H1 (cell line): ENCODE results near the gene LAPTM4A. TPM values are rescaled to one million over a fixed set of nuclear protein-coding genes. Genes with fewer than 3 reads are reported as not detected.

Experiments used
- CTCF ChIA-PET: fragments of 300-600 bp; sonication (Branson Sonifier 250); formaldehyde crosslinking; loops from one replicate; lab custom pipeline; 2021; ENCODE audit not compliant: partially characterized antibody; lab: Charles Lee
- POLR2A ChIA-PET: fragments of 300-600 bp; sonication (Branson Sonifier 250); formaldehyde crosslinking; loops from one replicate; lab custom pipeline; 2021; ENCODE audit warnings: inconsistent platforms; ENCODE audit not compliant: partially characterized antibody; lab: Charles Lee
- DNase-seq, 2 experiments: peaks; one replicate each; pipeline versions ENCODE4 v3.0.0 to v3.0.0-alpha.2; 2010 to 2022; ENCODE audit warnings: low spot score in 2 of 2, low read depth in 1 of 2, mixed read lengths in 1 of 2
- FAIRE-seq: peaks from 2 replicates; lab custom pipeline; 2011; peaks lifted over from hg19 to GRCh38; lab: Jason Lieb, UNC
- H2AFZ ChIP-seq: 2 replicates; pipeline ENCODE4 v1.8.1; 2012; ENCODE audit warnings: low read length, inconsistent platforms
- H2AK5ac ChIP-seq: 2 replicates; pipeline ENCODE4 v1.6.1; 2013; ENCODE audit warnings: low read depth, low read length
- H2BK120ac ChIP-seq: replicated peaks from 2 replicates; pipeline ENCODE3; 2013; ENCODE audit warnings: low read depth, low read length, inconsistent platforms
- H2BK12ac ChIP-seq: 2 replicates; pipeline ENCODE4 v1.6.1; 2013; ENCODE audit warnings: low read depth, low read length
- H2BK15ac ChIP-seq: 2 replicates; pipeline ENCODE4 v1.6.1; 2013; ENCODE audit warnings: low read length
- H2BK20ac ChIP-seq: 2 replicates; pipeline ENCODE4 v1.6.1; 2013; ENCODE audit warnings: low read length
- H2BK5ac ChIP-seq: 2 replicates; pipeline ENCODE4 v1.6.1; 2013; ENCODE audit warnings: low read depth, low read length
- H3K14ac ChIP-seq: 2 replicates; pipeline ENCODE4 v1.6.1; 2013; ENCODE audit warnings: inconsistent platforms; ENCODE audit not compliant: insufficient read length
- H3K18ac ChIP-seq: 2 replicates; pipeline ENCODE4 v1.6.1; 2013; ENCODE audit warnings: low read length; ENCODE audit errors: extremely low read depth
- H3K23ac ChIP-seq: 2 replicates; pipeline ENCODE4 v1.6.1; 2013; ENCODE audit warnings: inconsistent platforms; ENCODE audit not compliant: insufficient read length
- H3K23me2 ChIP-seq: 2 replicates; pipeline ENCODE4 v1.6.1; 2013; ENCODE audit warnings: low read depth, low read length
- H3K27ac ChIP-seq: 2 replicates; pipeline ENCODE4 v1.6.1; 2011; ENCODE audit warnings: low read depth, low read length, inconsistent platforms
- H3K27me3 ChIP-seq, 4 experiments: replicated peaks in 1 of 4; 1 replicate in 1 of 4; 2 replicates in 3 of 4; pipeline versions ENCODE4 v1.6.1 to v1.8.1; 2011 to 2013; ENCODE audit warnings: low read length in 3 of 4, mild to moderate bottlenecking in 3 of 4, inconsistent platforms in 2 of 4, mixed read lengths in 2 of 4, moderate library complexity in 1 of 4; ENCODE audit not compliant: control insufficient read depth in 3 of 4, insufficient read depth in 3 of 4; ENCODE audit errors: extremely low read depth in 1 of 4
- H3K36me3 ChIP-seq, 4 experiments: 2 replicates each; pipeline versions ENCODE4 v1.6.1 to v1.8.1; 2011 to 2013; ENCODE audit warnings: mild to moderate bottlenecking in 4 of 4, low read length in 3 of 4, moderate library complexity in 2 of 4, control low read depth in 1 of 4, inconsistent platforms in 1 of 4; ENCODE audit not compliant: insufficient read depth in 4 of 4, control insufficient read depth in 2 of 4
- H3K4ac ChIP-seq: replicated peaks from 2 replicates; pipeline ENCODE3; 2013; ENCODE audit warnings: low read length, low read depth, mixed read lengths, inconsistent platforms; ENCODE audit not compliant: insufficient read length
- H3K4me1 ChIP-seq, 4 experiments: replicated peaks in 1 of 4; 1 replicate in 1 of 4; 2 replicates in 3 of 4; pipeline versions ENCODE4 v1.6.1 to v1.8.1; 2011 to 2013; ENCODE audit warnings: low read length in 3 of 4, inconsistent platforms in 2 of 4, mixed read lengths in 1 of 4; ENCODE audit not compliant: insufficient read depth in 4 of 4, control insufficient read depth in 3 of 4
- H3K4me2 ChIP-seq, 2 experiments: 2 replicates each; pipeline versions ENCODE4 v1.6.1 to v1.8.1; 2011 to 2013; ENCODE audit warnings: low read depth in 2 of 2, low read length in 2 of 2, control low read depth in 1 of 2, inconsistent platforms in 1 of 2, mild to moderate bottlenecking in 1 of 2; ENCODE audit not compliant: insufficient read depth in 1 of 2
- H3K4me3 ChIP-seq, 4 experiments: fragments of 200-600, 300-600 bp in 1 of 4; sonication (generic), shearing (Covaris generic), sonication (Bioruptor Twin) in 1 of 4; 2 replicates each; pipeline versions ENCODE4 v1.5.1 to v1.8.1; 2011 to 2016; ENCODE audit warnings: low read length in 4 of 4, low read depth in 3 of 4, control low read depth in 2 of 4, inconsistent platforms in 2 of 4, mild to moderate bottlenecking in 2 of 4, mixed read lengths in 1 of 4, moderate library complexity in 1 of 4; ENCODE audit not compliant: insufficient read depth in 2 of 4; ENCODE audit errors: extremely low read depth in 1 of 4
- H3K56ac ChIP-seq: replicated peaks from 2 replicates; pipeline ENCODE3; 2013; ENCODE audit warnings: low read depth, mild to moderate bottlenecking, mixed read lengths, low read length, inconsistent platforms; ENCODE audit not compliant: insufficient read length
- H3K79me1 ChIP-seq: 2 replicates; pipeline ENCODE4 v1.6.1; 2013; ENCODE audit warnings: low read depth, low read length, control low read depth
- H3K79me2 ChIP-seq, 2 experiments: 2 replicates each; pipeline versions ENCODE4 v1.6.1 to v1.8.1; 2012 to 2013; ENCODE audit warnings: low read length in 2 of 2, mild to moderate bottlenecking in 2 of 2, inconsistent platforms in 1 of 2; ENCODE audit not compliant: insufficient read depth in 2 of 2, control insufficient read depth in 1 of 2
- H3K9ac ChIP-seq, 4 experiments: replicated peaks in 1 of 4; 1 replicate in 1 of 4; 2 replicates in 3 of 4; pipeline versions ENCODE4 v1.6.1 to v1.8.1; 2011 to 2013; ENCODE audit warnings: low read depth in 3 of 4, low read length in 3 of 4, control low read depth in 2 of 4, mild to moderate bottlenecking in 2 of 4, moderate library complexity in 2 of 4, inconsistent platforms in 1 of 4; ENCODE audit errors: extremely low read depth in 1 of 4
- H3K9me3 ChIP-seq, 2 experiments: 2 replicates each; pipeline versions ENCODE4 v1.6.1 to v1.8.1; 2012 to 2013; ENCODE audit warnings: mild to moderate bottlenecking in 2 of 2, moderate library complexity in 2 of 2, control low read depth in 1 of 2, inconsistent platforms in 1 of 2, low read depth in 1 of 2, low read length in 1 of 2, mixed read lengths in 1 of 2; ENCODE audit not compliant: insufficient read depth in 2 of 2
- H4K20me1 ChIP-seq, 2 experiments: replicated peaks in 1 of 2; 2 replicates each; pipeline versions ENCODE3 to v1.8.1; 2011 to 2013; ENCODE audit warnings: inconsistent platforms in 2 of 2, low read length in 2 of 2, mild to moderate bottlenecking in 1 of 2; ENCODE audit not compliant: insufficient read depth in 2 of 2, control insufficient read depth in 1 of 2
- H4K5ac ChIP-seq: 2 replicates; pipeline ENCODE4 v1.6.1; 2013; ENCODE audit warnings: low read length, low read depth, mixed read lengths, inconsistent platforms; ENCODE audit not compliant: insufficient read length
- H4K8ac ChIP-seq: 2 replicates; pipeline ENCODE4 v1.8.0; 2013; ENCODE audit warnings: mild to moderate bottlenecking, moderate library complexity, low read length, inconsistent platforms; ENCODE audit not compliant: insufficient read depth; ENCODE audit errors: extremely low read depth
- H4K91ac ChIP-seq: replicated peaks from 2 replicates; pipeline ENCODE3; 2013; ENCODE audit warnings: low read length, mixed read lengths, inconsistent platforms; ENCODE audit not compliant: insufficient read length
- CEBPB ChIP-seq: IDR thresholded peaks from 2 replicates; pipeline ENCODE4 v1.6.1; 2012; ENCODE audit warnings: low read depth, low read length
- CHD1 ChIP-seq: IDR thresholded peaks from 2 replicates; pipeline ENCODE4 v1.6.1; 2012; ENCODE audit warnings: low read depth, low read length, improper control_type of control experiment
- CREB1 ChIP-seq: IDR thresholded peaks from 2 replicates; pipeline ENCODE4 v1.6.1; 2012; ENCODE audit warnings: inconsistent platforms
- FOSL1 ChIP-seq: IDR thresholded peaks from 2 replicates; pipeline ENCODE4 v1.6.1; 2011; ENCODE audit warnings: mild to moderate bottlenecking, low read depth, low read length, moderate library complexity; ENCODE audit not compliant: insufficient read depth
- NANOG ChIP-seq: IDR thresholded peaks from 2 replicates; pipeline ENCODE4 v1.6.1; 2011; ENCODE audit warnings: low read length, low read depth, mild to moderate bottlenecking, inconsistent platforms; ENCODE audit not compliant: insufficient read depth, poor library complexity, severe bottlenecking
- PHF8 ChIP-seq: fragments of 200-600 bp; sonication (generic); conservative IDR thresholded peaks from 2 replicates; pipeline ENCODE4 v1.7.1; 2012; ENCODE audit warnings: low read depth, mild to moderate bottlenecking, inconsistent platforms, low read length, moderate library complexity
- POLR2AphosphoS5 ChIP-seq: IDR thresholded peaks from 2 replicates; pipeline ENCODE4 v1.6.1; 2011; ENCODE audit warnings: low read depth, low read length
- RNF2 ChIP-seq: fragments of 200-900, 300-1000 bp; sonication (generic); IDR thresholded peaks from 2 replicates; pipeline ENCODE4 v1.7.1; 2016; ENCODE audit warnings: borderline replicate concordance, low read depth, mild to moderate bottlenecking, antibody characterized with exemption, low read length; ENCODE audit not compliant: poor library complexity, severe bottlenecking; ENCODE audit errors: missing control alignments
- SIX5 ChIP-seq: IDR thresholded peaks from 2 replicates; pipeline ENCODE4 v1.6.1; 2011; ENCODE audit warnings: mild to moderate bottlenecking, low read depth, low read length
- SRF ChIP-seq: IDR thresholded peaks from 2 replicates; pipeline ENCODE4 v1.6.1; 2011; ENCODE audit warnings: mild to moderate bottlenecking, low read depth, low read length, moderate library complexity
- TCF12 ChIP-seq: IDR thresholded peaks from 2 replicates; pipeline ENCODE4 v1.6.1; 2011; ENCODE audit warnings: low read depth, mild to moderate bottlenecking, low read length
- WGBS, 2 experiments: shearing (Covaris generic) in 1 of 2; methylation state at CpG; one replicate each; pipeline versions ENCODE4 v1.1.6 to v1.1.7; 2013 to 2015; ENCODE audit warnings: low lambda C conversion rate in 2 of 2, mixed read lengths in 2 of 2, inconsistent platforms in 1 of 2, low coverage in 1 of 2, missing lambda C conversion rate in 1 of 2; ENCODE audit not compliant: insufficient replicate concordance in 2 of 2, insufficient coverage in 1 of 2, insufficient read length in 1 of 2; ENCODE audit errors: extremely low coverage in 1 of 2, missing lambda C conversion rate in 1 of 2; 5-methylcytosine and 5-hydroxymethylcytosine counted together
- polyA plus RNA-seq, 7 experiments: library from polyadenylated mRNA; depleted of rRNA in 3 of 7; stranded (reverse) in 5 of 7; unstranded in 2 of 7; fragments of >200 nt in 5 of 7; fragments of 200-250 nt in 2 of 7; gene quantifications; 1 replicate in 5 of 7; 2 replicates in 1 of 7; 4 replicates in 1 of 7; pipeline versions ENCODE4 v1.2.1 to v1.2.3, GENCODE V29; 2011 to 2013; ENCODE audit warnings: missing spikeins in 2 of 7, mixed read lengths in 2 of 7
- total RNA-seq: library from RNA; stranded (reverse); fragmentation: NEBNext Ultra II Directional; extraction: Animal tissue kit (Norgen Biotek cat#: 25700); gene quantifications from 2 replicates; pipeline ENCODE4 v1.2.1, GENCODE V29; 2021
- TF ChIP-seq, protein P1 (sequence below): IDR thresholded peaks from 2 replicates; pipeline ENCODE4 v1.6.1; 2012; ENCODE audit warnings: inconsistent platforms
- TF ChIP-seq, protein P2 (sequence below): IDR thresholded peaks from 2 replicates; pipeline ENCODE4 v1.6.1; 2011; ENCODE audit warnings: low read length, improper control_type of control experiment

LAPTM4A gene
- total and polyA plus RNA-seq, 2 of the 8 experiments (the other 6 are each of a cell fraction or from before 2014, with no cell fraction given): 193 to 419 TPM

GRCh38 chr2:20081841-20082240, 30.4 kb upstream of the LAPTM4A start:
- no peak for DNase-seq
- ChIA-PET POLR2A (interaction anchor here (0.6 to 0.9 kb wide), 2 partner anchors 29 to 94 kb away, joined by 3 read pairs; no protein-coding TSS in a partner anchor), CTCF (interaction anchor here (0.6 to 2.7 kb wide), 6 partner anchors 8 to 520 kb away, joined by 3 to 15 read pairs (median 4); no protein-coding TSS in a partner anchor)
- Histone ChIP-seq H3K23ac (no peak overlapping the region), H2BK20ac (no peak overlapping the region), H2AFZ (no peak overlapping the region; the same call in 1 of the 2 replicates), H4K91ac (no peak overlapping the region), H3K79me2 (no peaks in the 10 kb centered on the region), H3K4ac (no peak overlapping the region), H3K23me2 (no peaks in the 10 kb centered on the region), H2BK12ac (no peak overlapping the region), H4K8ac (no peak overlapping the region), H3K4me1 (peaks cover 4 to 9% (median 6%) of the 10 kb centered on the region in 4 experiments; a peak in 6 of 7 replicates), H2BK15ac (no peak overlapping the region), H3K14ac (no peak overlapping the region), H2AK5ac (no peak overlapping the region), H2BK120ac (no peak overlapping the region), H3K9me3 (no peaks in the 10 kb centered on the region), H2BK5ac (no peak overlapping the region; the same call in 1 of the 2 replicates), H3K27ac (no peak overlapping the region), H3K79me1 (no peaks in the 10 kb centered on the region), H4K20me1 (no peaks in the 10 kb centered on the region), H4K5ac (no peak overlapping the region), H3K4me3 (no peak overlapping the region), H3K36me3 (no peaks in the 10 kb centered on the region), H3K56ac (no peak overlapping the region), H3K18ac (no peak overlapping the region), H3K9ac (no peak overlapping the region), H3K27me3 (no peaks in the 10 kb centered on the region), H3K4me2 (no peak overlapping the region)
- 91% methylated on average over 2 of the region's 2 CpGs; no CpG with 5 or more reads in 1 of the 2 experiments for WGBS, 2 experiments
- FAIRE-seq: no peak
- TF ChIP-seq SRF: no peak
- TF ChIP-seq CHD1: no peak
- no peak for TF ChIP-seq POLR2AphosphoS5
- TF ChIP-seq, protein P1, sequence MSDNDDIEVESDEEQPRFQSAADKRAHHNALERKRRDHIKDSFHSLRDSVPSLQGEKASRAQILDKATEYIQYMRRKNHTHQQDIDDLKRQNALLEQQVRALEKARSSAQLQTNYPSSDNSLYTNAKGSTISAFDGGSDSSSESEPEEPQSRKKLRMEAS: no peak
- no peak for TF ChIP-seq SIX5
- TF ChIP-seq TCF12: no peak
- no peak for TF ChIP-seq FOSL1
- TF ChIP-seq, protein P2, sequence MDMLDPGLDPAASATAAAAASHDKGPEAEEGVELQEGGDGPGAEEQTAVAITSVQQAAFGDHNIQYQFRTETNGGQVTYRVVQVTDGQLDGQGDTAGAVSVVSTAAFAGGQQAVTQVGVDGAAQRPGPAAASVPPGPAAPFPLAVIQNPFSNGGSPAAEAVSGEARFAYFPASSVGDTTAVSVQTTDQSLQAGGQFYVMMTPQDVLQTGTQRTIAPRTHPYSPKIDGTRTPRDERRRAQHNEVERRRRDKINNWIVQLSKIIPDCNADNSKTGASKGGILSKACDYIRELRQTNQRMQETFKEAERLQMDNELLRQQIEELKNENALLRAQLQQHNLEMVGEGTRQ: no peak
- TF ChIP-seq CREB1: no peak
- TF ChIP-seq RNF2: no peak
- TF ChIP-seq NANOG: no peak
- TF ChIP-seq CEBPB: no peak
- TF ChIP-seq PHF8: no peak
